HEK293T (cell line): Measurements from ENCODE around the gene LKAAEAR1.

Experiments
- BHLHE40 ChIP-seq: fragments of 450-650 bp; IDR thresholded peaks from 2 replicates; pipeline ENCODE4 v1.6.1; 2016; ENCODE audit warnings: mild to moderate bottlenecking, moderate library complexity, borderline replicate concordance
- ELF4 ChIP-seq: fragments of 450-650 bp; IDR thresholded peaks from 2 replicates; pipeline ENCODE4 v1.6.1; 2017; ENCODE audit warnings: antibody characterized with exemption
- FOXA1 ChIP-seq: fragments of 450-650 bp; IDR thresholded peaks from 2 replicates; pipeline ENCODE4 v1.6.1; 2016; ENCODE audit warnings: mild to moderate bottlenecking
- FOXK2 ChIP-seq: fragments of 450-650 bp; IDR thresholded peaks from 2 replicates; pipeline ENCODE4 v1.6.1; 2016; ENCODE audit warnings: mild to moderate bottlenecking
- FOXM1 ChIP-seq: fragments of 450-650 bp; IDR thresholded peaks from 2 replicates; pipeline ENCODE4 v1.6.1; 2017; ENCODE audit warnings: mild to moderate bottlenecking, borderline replicate concordance
- HDGF ChIP-seq: fragments of 450-650 bp; IDR thresholded peaks from 2 replicates; pipeline ENCODE4 v1.6.1; 2017; ENCODE audit warnings: antibody characterized with exemption, borderline replicate concordance
- LEF1 ChIP-seq: fragments of 450-650 bp; IDR thresholded peaks from 2 replicates; pipeline ENCODE4 v1.6.1; 2017; ENCODE audit warnings: mild to moderate bottlenecking, borderline replicate concordance
- NFRKB ChIP-seq: fragments of 450-650 bp; IDR thresholded peaks from 2 replicates; pipeline ENCODE4 v1.6.1; 2016; ENCODE audit warnings: mild to moderate bottlenecking, moderate library complexity
- SP1 ChIP-seq: fragments of 450-650 bp; IDR thresholded peaks from 2 replicates; pipeline ENCODE4 v1.6.1; 2017
- ZNF384 ChIP-seq: fragments of 450-650 bp; IDR thresholded peaks from 2 replicates; pipeline ENCODE4 v1.6.1; 2016

DNA sequence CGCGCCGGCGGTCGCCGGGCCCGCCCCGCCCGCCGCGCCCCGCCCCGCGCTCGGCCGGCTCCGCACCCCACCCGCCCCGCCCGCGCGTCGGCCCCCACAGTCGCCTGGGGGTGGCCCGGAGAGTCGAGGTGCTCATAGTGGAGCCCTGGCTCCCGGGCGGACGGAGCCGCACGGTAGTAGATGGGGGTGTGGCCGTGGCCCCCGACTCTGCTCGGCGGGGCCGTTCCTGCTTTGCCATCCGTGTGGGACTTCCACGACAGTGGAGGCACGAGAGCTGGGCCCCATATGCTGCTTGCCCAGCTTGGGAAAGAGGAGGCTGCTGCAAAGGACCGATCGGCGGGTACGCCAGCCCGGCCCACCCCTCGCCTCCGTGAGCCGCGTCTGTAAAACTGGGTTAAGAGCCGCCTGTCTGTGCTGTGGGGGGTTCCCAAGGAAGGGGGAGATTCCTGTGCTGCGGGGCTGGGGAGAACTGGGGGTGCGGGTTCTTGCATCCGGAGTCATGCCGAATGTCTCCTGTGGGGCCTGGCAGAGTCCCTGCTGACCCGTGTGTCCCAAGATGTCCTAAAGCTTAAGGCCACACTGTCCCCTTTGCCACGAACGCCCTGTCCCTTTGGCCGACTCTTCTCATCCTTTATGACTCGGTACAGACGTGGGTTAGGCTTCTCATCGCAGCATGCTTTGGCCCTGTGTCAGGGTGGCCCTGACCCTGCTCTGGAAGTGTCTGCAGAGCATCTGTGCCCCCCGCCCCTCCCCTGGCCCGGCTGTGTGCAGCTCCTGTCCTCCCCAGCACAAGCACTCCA lies 4.0 kb downstream of the LKAAEAR1 start, which contains the start of gene OPRL1:
- TF ChIP-seq FOXM1 (no peak), FOXK2 (no peak), LEF1 (no peak), HDGF (no peak), SP1 (no peak), NFRKB (no peak), FOXA1 (no peak), BHLHE40 (no peak), ELF4 (no peak), ZNF384 (no peak)
